ENCODE data around the gene CD69.

CD69 gene

GRCh38 chr12:9762369-9762768 lies 1.7 kb upstream of the CD69 start:
- in situ Hi-C loops (cut with MboI; ENCODE audit: low pct_unique_long_range_greater_than_20kb, low sequenced_read_pairs, unreplicated experiment) = no loop called here
- no peak for TF ChIP-seq CTCF (IDR thresholded peaks at IDR 0.05; ENCODE audit: extremely low read depth, insufficient read depth, missing control alignments)
- no peak for DNase-seq (ENCODE audit: low spot score)

- in situ Hi-C loops (cut with MboI; ENCODE audit: low pct_unique_long_range_greater_than_20kb, low sequenced_read_pairs, unreplicated experiment) = no loop called here
- TF ChIP-seq CTCF (IDR thresholded peaks at IDR 0.05; ENCODE audit: extremely low read depth, insufficient read depth, missing control alignments) = no peak
- DNase-seq (ENCODE audit: low spot score) = no peak
These were observed 699 bp upstream of the CD69 start for GRCh38 chr12:9761419-9761781.

- TF ChIP-seq CTCF (IDR thresholded peaks at IDR 0.05; ENCODE audit: extremely low read depth, insufficient read depth, missing control alignments) = no peak
- in situ Hi-C loops (cut with MboI; ENCODE audit: low pct_unique_long_range_greater_than_20kb, low sequenced_read_pairs, unreplicated experiment) = no loop called here
- no peak for DNase-seq (ENCODE audit: low spot score)
These were observed 581 bp downstream of the CD69 start for GRCh38 chr12:9760120-9760519.

- in situ Hi-C loops (cut with MboI; ENCODE audit: low pct_unique_long_range_greater_than_20kb, low sequenced_read_pairs, unreplicated experiment) = no loop called here
- TF ChIP-seq CTCF (IDR thresholded peaks at IDR 0.05; ENCODE audit: extremely low read depth, insufficient read depth, missing control alignments) = no peak
- DNase-seq (ENCODE audit: low spot score) = no peak
These were observed 1.0 kb downstream of the CD69 start for GRCh38 chr12:9759694-9760093.

- TF ChIP-seq CTCF (IDR thresholded peaks at IDR 0.05; ENCODE audit: extremely low read depth, insufficient read depth, missing control alignments) = no peak
These were observed 2.6 kb downstream of the CD69 start for GRCh38 chr12:9758119-9758518.

GRCh38 chr12:9757433-9758025 lies 3.2 kb downstream of the CD69 start:
- DNase-seq (ENCODE audit: low spot score) = no peak
- TF ChIP-seq CTCF (IDR thresholded peaks at IDR 0.05; ENCODE audit: extremely low read depth, insufficient read depth, missing control alignments) = no peak
- in situ Hi-C loops (cut with MboI; ENCODE audit: low pct_unique_long_range_greater_than_20kb, low sequenced_read_pairs, unreplicated experiment) = no loop called here

More at GRCh38 chr12:9758119-9758518, 2.6 kb downstream of the CD69 start:
- DNase-seq (ENCODE audit: low spot score) = no peak
- in situ Hi-C loops (cut with MboI; ENCODE audit: low pct_unique_long_range_greater_than_20kb, low sequenced_read_pairs, unreplicated experiment) = no loop called here

GRCh38 chr12:9756706-9757105 lies 4.0 kb downstream of the CD69 start:
- no peak for DNase-seq (ENCODE audit: low spot score)
- TF ChIP-seq CTCF (IDR thresholded peaks at IDR 0.05; ENCODE audit: extremely low read depth, insufficient read depth, missing control alignments) = no peak
- in situ Hi-C loops (cut with MboI; ENCODE audit: low pct_unique_long_range_greater_than_20kb, low sequenced_read_pairs, unreplicated experiment) = no loop called here
